ENCODE results near the gene HAPLN3.

DNA sequence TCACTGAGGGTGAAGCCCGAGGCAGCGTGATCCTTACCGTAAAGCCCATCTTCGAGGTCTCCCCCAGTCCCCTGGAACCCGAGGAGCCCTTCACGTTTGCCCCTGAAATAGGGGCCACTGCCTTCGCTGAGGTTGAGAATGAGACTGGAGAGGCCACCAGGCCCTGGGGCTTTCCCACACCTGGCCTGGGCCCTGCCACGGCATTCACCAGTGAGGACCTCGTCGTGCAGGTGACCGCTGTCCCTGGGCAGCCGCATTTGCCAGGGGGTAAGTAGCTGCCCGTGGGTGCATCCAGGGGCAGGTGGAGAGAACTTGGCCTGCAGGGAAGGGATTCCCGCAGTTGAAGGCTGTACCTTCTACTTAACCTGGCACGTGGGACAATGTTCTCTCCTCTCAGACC, 49.7 kb downstream of the HAPLN3 start:
- TF ChIP-seq MAZ (IDR thresholded peaks at IDR 0.05; ENCODE audit: borderline replicate concordance, low read depth, low read length), result no peak
- TF ChIP-seq, protein P1, sequence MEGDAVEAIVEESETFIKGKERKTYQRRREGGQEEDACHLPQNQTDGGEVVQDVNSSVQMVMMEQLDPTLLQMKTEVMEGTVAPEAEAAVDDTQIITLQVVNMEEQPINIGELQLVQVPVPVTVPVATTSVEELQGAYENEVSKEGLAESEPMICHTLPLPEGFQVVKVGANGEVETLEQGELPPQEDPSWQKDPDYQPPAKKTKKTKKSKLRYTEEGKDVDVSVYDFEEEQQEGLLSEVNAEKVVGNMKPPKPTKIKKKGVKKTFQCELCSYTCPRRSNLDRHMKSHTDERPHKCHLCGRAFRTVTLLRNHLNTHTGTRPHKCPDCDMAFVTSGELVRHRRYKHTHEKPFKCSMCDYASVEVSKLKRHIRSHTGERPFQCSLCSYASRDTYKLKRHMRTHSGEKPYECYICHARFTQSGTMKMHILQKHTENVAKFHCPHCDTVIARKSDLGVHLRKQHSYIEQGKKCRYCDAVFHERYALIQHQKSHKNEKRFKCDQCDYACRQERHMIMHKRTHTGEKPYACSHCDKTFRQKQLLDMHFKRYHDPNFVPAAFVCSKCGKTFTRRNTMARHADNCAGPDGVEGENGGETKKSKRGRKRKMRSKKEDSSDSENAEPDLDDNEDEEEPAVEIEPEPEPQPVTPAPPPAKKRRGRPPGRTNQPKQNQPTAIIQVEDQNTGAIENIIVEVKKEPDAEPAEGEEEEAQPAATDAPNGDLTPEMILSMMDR (conservative IDR thresholded peaks at IDR 0.05; ENCODE audit: low read depth, low read length), result no peak

All from IMR-90 (cell line).